A673 (cell line): ENCODE measurements around the gene BICC1.

Source experiments
- CTCF ChIP-seq: fragments of 300-800, 200-600 bp; sonication (generic); conservative IDR thresholded peaks from 2 replicates; pipeline ENCODE4 v1.5.1; 2017; ENCODE audit warnings: low read depth, mild to moderate bottlenecking, antibody characterized with exemption, low read length, moderate library complexity, mixed read lengths
- EZH2 ChIP-seq: fragments of 200-600 bp; sonication (generic); IDR thresholded peaks from 2 replicates; pipeline ENCODE4 v1.6.1; 2017; ENCODE audit warnings: borderline replicate concordance, low read depth, mild to moderate bottlenecking, mixed read lengths, antibody characterized with exemption, low read length; ENCODE audit not compliant: poor library complexity, severe bottlenecking

- TF ChIP-seq CTCF, result no peak
- TF ChIP-seq EZH2, result no peak
These were observed 32.8 kb downstream of the BICC1 start for GRCh38 chr10:58545427-58545826.
